CD4-positive, alpha-beta T cell (primary cell): Measurements from ENCODE around the gene EP400. TPM values are rescaled to one million over a fixed set of nuclear protein-coding genes. Genes with fewer than 3 reads are reported as not detected.

ENCODE experiments used
- ATAC-seq: fragments of 200-7000 bp; cut with Tn5 transposase; one replicate; pipeline ENCODE4 v1.10.0; 2022; ENCODE audit warnings: mild to moderate bottlenecking; ENCODE audit not compliant: poor library complexity
- CTCF ChIA-PET: fragments of 350-600 bp; sonication (Branson Sonifier 250); formaldehyde crosslinking; loops from one replicate; lab custom pipeline; 2021; ENCODE audit warnings: antibody characterized with exemption, inconsistent platforms; lab: Charles Lee
- POLR2A ChIA-PET: fragments of 350-600 bp; sonication (Branson Sonifier 250); formaldehyde crosslinking; loops from one replicate; lab custom pipeline; 2021; ENCODE audit warnings: antibody characterized with exemption, inconsistent platforms; lab: Charles Lee
- DNase-seq, 14 experiments: peaks; one replicate each; pipeline ENCODE4 v3.0.0-alpha.2; 2013 to 2020; ENCODE audit warnings: mixed read lengths in 2 of 14
- H3K27ac ChIP-seq, 2 donors: one replicate each; pipeline versions ENCODE4 v1.5.1 to v1.7.0; 2013; ENCODE audit warnings: low read length in 2 of 2, low read depth in 1 of 2, mild to moderate bottlenecking in 1 of 2
- H3K27me3 ChIP-seq, 2 experiments: 1 replicate in 1 of 2; 2 replicates in 1 of 2; pipeline versions ENCODE4 v1.6.1 to v1.7.0; 2013; ENCODE audit warnings: low read length in 2 of 2, control low read depth in 1 of 2, mild to moderate bottlenecking in 1 of 2, moderate library complexity in 1 of 2; ENCODE audit not compliant: insufficient read depth in 2 of 2, control insufficient read depth in 1 of 2
- H3K36me3 ChIP-seq: one replicate; pipeline ENCODE4 v1.6.1; 2013; ENCODE audit warnings: low read length, control low read depth; ENCODE audit not compliant: insufficient read depth
- H3K4me1 ChIP-seq: one replicate; pipeline ENCODE4 v1.6.1; 2013; ENCODE audit warnings: low read length, control low read depth; ENCODE audit not compliant: insufficient read depth
- H3K4me3 ChIP-seq: one replicate; pipeline ENCODE4 v1.5.1; 2013; ENCODE audit warnings: mild to moderate bottlenecking, low read length, moderate library complexity
- H3K9me3 ChIP-seq, 2 experiments: 1 replicate in 1 of 2; 2 replicates in 1 of 2; pipeline versions ENCODE4 v1.6.1 to v1.7.0; 2013; ENCODE audit warnings: low read length in 2 of 2, mild to moderate bottlenecking in 2 of 2, control low read depth in 1 of 2, moderate library complexity in 1 of 2; ENCODE audit not compliant: control insufficient read depth in 1 of 2, insufficient read depth in 1 of 2
- H3K27ac Mint-ChIP-seq: one replicate; pipeline ENCODE4 v1.8.0; 2020; ENCODE audit warnings: mixed read lengths
- H3K27me3 Mint-ChIP-seq: one replicate; pipeline ENCODE4 v1.8.0; 2021; ENCODE audit warnings: mixed read lengths
- H3K36me3 Mint-ChIP-seq: one replicate; pipeline ENCODE4 v1.8.0; 2021; ENCODE audit warnings: low read depth, mixed read lengths
- H3K4me1 Mint-ChIP-seq: one replicate; pipeline ENCODE4 v1.8.0; 2021; ENCODE audit warnings: low read depth, mixed read lengths
- H3K4me3 Mint-ChIP-seq: one replicate; pipeline ENCODE4 v1.8.0; 2020; ENCODE audit warnings: mild to moderate bottlenecking, mixed read lengths
- H3K9me3 Mint-ChIP-seq: one replicate; pipeline ENCODE4 v1.8.0; 2020; ENCODE audit warnings: mixed read lengths
- CTCF ChIP-seq: fragments of 200-600 bp; IDR thresholded peaks from one replicate; pipeline ENCODE4 v1.8.0; 2022; ENCODE audit warnings: antibody characterized with exemption, mild to moderate bottlenecking
- intact Hi-C, 2 experiments: fragments of 100-400 bp; cut with DNase I in 1 of 2; cut with micrococcal nuclease in 1 of 2; formaldehyde crosslinking; loops; one replicate each; pipeline versions ENCODE4 v1.15.1 to v1.9.0; 2023 to 2025; cut with DNase I, micrococcal nuclease
- total RNA-seq, 174 experiments: library from RNA in 2 of 174; stranded (reverse) in 2 of 174; gene quantifications; one replicate each; pipeline ENCODE4 v1.2.3 and lab custom pipeline; 2021 to 2026

EP400 gene
- total RNA-seq, 2 experiments from 2014 or later = 56.4 to 56.5 TPM

- H3K36me3 Mint-ChIP-seq = peaks cover 80% of the 10 kb centered on the region
- Histone ChIP-seq H3K36me3 (peaks cover 55% of the 10 kb centered on the region), H3K9me3 (no peaks in the 10 kb centered on the region), H3K4me3 (no peak overlapping the region), H3K27me3 (no peaks in the 10 kb centered on the region), H3K27ac (no peak overlapping the region), H3K4me1 (no peaks in the 10 kb centered on the region)
- H3K27ac Mint-ChIP-seq = no peak overlapping the region
- no peak overlapping the region for H3K4me3 Mint-ChIP-seq
- no peaks in the 10 kb centered on the region for H3K4me1 Mint-ChIP-seq
- no peaks in the 10 kb centered on the region for H3K27me3 Mint-ChIP-seq
- no peak for TF ChIP-seq CTCF
- intact Hi-C loops = loop anchor here (5.0 kb wide), 2 partner anchors 167 to 897 kb away; no protein-coding TSS in a partner anchor
- POLR2A ChIA-PET = no interaction called here
- CTCF ChIA-PET = interaction anchor here (1.0 kb wide), 1 partner anchor 20 kb away, joined by 3 read pairs; no protein-coding TSS in a partner anchor
- H3K9me3 Mint-ChIP-seq = no peaks in the 10 kb centered on the region
- DNase-seq (no peak), ATAC-seq (no peak)
Measured at GRCh38 chr12:132003846-132004245, 54.1 kb downstream of the EP400 start.

DNA sequence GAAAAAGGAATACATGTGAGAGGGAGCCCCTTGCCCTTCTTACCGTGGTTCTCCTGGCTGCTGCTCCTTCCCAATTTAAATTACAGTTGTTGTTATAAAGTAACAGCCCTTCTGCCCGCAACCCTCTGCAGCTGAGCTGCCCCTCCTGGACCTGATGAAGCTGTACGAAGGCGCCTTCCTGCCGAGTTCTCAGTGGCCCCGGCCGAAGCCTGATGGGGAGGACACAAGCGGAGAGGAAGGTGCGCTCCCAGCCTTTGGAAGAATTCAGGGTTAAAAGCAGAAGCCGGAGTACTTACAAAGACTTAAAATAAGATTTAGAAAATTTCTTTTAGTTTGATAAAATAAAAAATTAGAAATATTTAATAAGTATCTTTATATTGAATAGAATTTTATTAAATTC, 55.2 kb downstream of the EP400 start:
- Mint-ChIP-seq H3K27ac (no peak overlapping the region), H3K4me1 (no peaks in the 10 kb centered on the region)
- intact Hi-C loops = loop anchor here (5.0 kb wide), 2 partner anchors 168 to 898 kb away; no protein-coding TSS in a partner anchor

DNA sequence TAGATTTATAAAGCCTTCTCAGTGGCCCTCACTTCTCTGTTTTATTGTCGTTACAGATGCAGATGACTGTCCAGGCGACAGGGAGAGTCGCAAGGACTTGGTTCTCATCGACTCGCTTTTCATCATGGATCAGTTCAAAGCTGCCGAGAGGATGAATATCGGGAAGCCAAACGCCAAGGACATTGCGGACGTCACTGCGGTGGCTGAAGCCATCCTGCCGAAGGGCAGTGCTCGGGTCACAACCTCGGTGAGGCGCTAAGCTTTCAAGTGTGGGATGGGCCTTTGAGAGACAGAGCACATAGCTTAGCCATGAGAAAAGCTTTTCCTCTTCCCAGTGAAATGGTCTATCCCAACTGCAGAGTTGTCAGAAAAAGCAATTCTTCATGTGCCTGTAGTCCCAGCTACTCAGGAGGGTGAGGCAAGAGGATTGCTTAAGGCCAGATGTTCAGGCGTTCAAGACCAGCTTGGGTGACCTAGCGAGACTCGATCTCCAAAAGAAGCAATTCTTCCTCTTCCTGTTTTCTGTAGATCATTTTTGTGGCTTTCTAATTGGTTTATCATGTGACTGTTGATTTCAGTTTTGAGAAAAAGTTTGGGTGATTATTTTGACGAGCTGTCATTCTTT, 56.4 kb downstream of the EP400 start:
- DNase-seq = no peak
- intact Hi-C loops = no loop called here
- H3K27me3 Mint-ChIP-seq = no peaks in the 10 kb centered on the region
- no peak overlapping the region for H3K27ac Mint-ChIP-seq
- H3K9me3 Mint-ChIP-seq = no peaks in the 10 kb centered on the region
- H3K27me3 ChIP-seq = no peaks in the 10 kb centered on the region
- ATAC-seq = no peak
- no peaks in the 10 kb centered on the region for H3K4me1 Mint-ChIP-seq
- no peaks in the 10 kb centered on the region for H3K4me1 ChIP-seq
- H3K27ac ChIP-seq = no peak overlapping the region
- H3K4me3 Mint-ChIP-seq = no peak overlapping the region
- no peak overlapping the region for H3K4me3 ChIP-seq
- H3K36me3 Mint-ChIP-seq = peaks cover 74% of the 10 kb centered on the region
- H3K36me3 ChIP-seq = peaks cover 56% of the 10 kb centered on the region
- CTCF ChIA-PET = no interaction called here
- no peak for TF ChIP-seq CTCF
- POLR2A ChIA-PET = no interaction called here
- H3K9me3 ChIP-seq = no peaks in the 10 kb centered on the region

More for the DNA sequence above, 55.2 kb downstream of the EP400 start:
- Histone ChIP-seq H3K27ac (no peak overlapping the region), H3K4me1 (no peaks in the 10 kb centered on the region), H3K9me3 (no peaks in the 10 kb centered on the region), H3K4me3 (no peak overlapping the region), H3K27me3 (no peaks in the 10 kb centered on the region), H3K36me3 (peaks cover 58% of the 10 kb centered on the region)
- Mint-ChIP-seq H3K9me3 (no peaks in the 10 kb centered on the region), H3K36me3 (peaks cover 75% of the 10 kb centered on the region), H3K4me3 (no peak overlapping the region), H3K27me3 (no peaks in the 10 kb centered on the region)
- POLR2A ChIA-PET = no interaction called here
- TF ChIP-seq CTCF = no peak
- CTCF ChIA-PET = no interaction called here
- no peak for ATAC-seq
- DNase-seq = no peak
